K562 (cell line): ENCODE data around the gene GABRR1. TPM values are rescaled to one million over a fixed set of nuclear protein-coding genes. Genes with fewer than 3 reads are reported as not detected.

Source experiments
- ARID4B ChIP-seq: sonication (generic); formaldehyde crosslinking; IDR thresholded peaks from 2 replicates; pipeline ENCODE4 v1.8.0; 2022; ENCODE audit warnings: mild to moderate bottlenecking, missing genetic modification reagents
- NCOR1 ChIP-seq: fragments of 450-650 bp; IDR thresholded peaks from 2 replicates; pipeline ENCODE4 v1.6.1; 2016; ENCODE audit warnings: mild to moderate bottlenecking, moderate library complexity
- NONO ChIP-seq, 2 experiments: fragments of 200-400 bp in 1 of 2; fragments of 450-650 bp in 1 of 2; formaldehyde crosslinking in 1 of 2; IDR thresholded peaks; 2 replicates each; pipeline ENCODE4 v1.6.1; 2017; ENCODE audit warnings: low read depth in 2 of 2, mild to moderate bottlenecking in 2 of 2, moderate library complexity in 2 of 2, low read length in 1 of 2
- REST ChIP-seq, 2 experiments: fragments of 450-650 bp; formaldehyde crosslinking in 1 of 2; IDR thresholded peaks; 2 replicates each; pipeline versions ENCODE4 v1.4.0 to v1.6.1; 2014 to 2020; ENCODE audit warnings: mild to moderate bottlenecking in 2 of 2, borderline replicate concordance in 1 of 2, low read depth in 1 of 2
- ZFP91 ChIP-seq: sonication (generic); formaldehyde crosslinking; IDR thresholded peaks from 2 replicates; pipeline ENCODE4 v1.8.0; 2022; ENCODE audit warnings: mild to moderate bottlenecking, missing genetic modification reagents
- polyA plus RNA-seq, 8 experiments: library from polyadenylated mRNA; depleted of rRNA in 4 of 8; stranded (reverse) in 5 of 8; unstranded in 3 of 8; fragments of >200 nt; fragmentation: Nextera tagmentation in 2 of 8; fragmentation: Illumina TruSeq in 1 of 8; extraction: Ambion mirVana in 2 of 8; extraction: Trizol in 1 of 8; gene quantifications; 2 replicates each; pipeline versions ENCODE4 v1.2.1 to v1.2.3, GENCODE V29; 2011 to 2014; ENCODE audit warnings: inconsistent platforms in 1 of 8, missing spikeins in 1 of 8
- total RNA-seq, 7 experiments: library from RNA; depleted of rRNA in 6 of 7; stranded (reverse); fragments of >200 nt in 6 of 7; fragmentation: Illumina TruSeq in 2 of 7; extraction: Trizol in 2 of 7; gene quantifications; 2 replicates each; pipeline versions ENCODE4 v1.2.1 to v1.2.3, GENCODE V29; 2011 to 2021; ENCODE audit warnings: low replicate concordance in 1 of 7

Gene GABRR1
- total and polyA plus RNA-seq, 9 of the 15 experiments (the other 6 are each of a cell fraction or from before 2014, with no cell fraction given), result not detected

GRCh38 chr6:89180971-89181370 lies 36.2 kb downstream of the GABRR1 start (continued):
- no peak for TF ChIP-seq REST (IDR thresholded peaks at IDR 0.05; ENCODE audit: borderline replicate concordance)
- no peak for TF ChIP-seq REST (CRISPR knock-in tag; IDR thresholded peaks at IDR 0.05; ENCODE audit: low read depth)
- no peak for TF ChIP-seq NONO (IDR thresholded peaks at IDR 0.05; ENCODE audit: low read depth in 2 of 2, low read length in 1 of 2)
- no peak for TF ChIP-seq ZFP91 (CRISPR knock-in tag)
- TF ChIP-seq ARID4B (CRISPR knock-in tag), result no peak
- TF ChIP-seq NCOR1, result no peak
